ENCODE results near the gene SDR39U1. TPM values are rescaled to one million over a fixed set of nuclear protein-coding genes. Genes with fewer than 3 reads are reported as not detected.
A peak's percentile ranks its signal among the peaks of the same experiment; 100 is the strongest.

SDR39U1 gene
- total RNA-seq, 1 experiment from 2014 or later: 24.7 TPM

DNA sequence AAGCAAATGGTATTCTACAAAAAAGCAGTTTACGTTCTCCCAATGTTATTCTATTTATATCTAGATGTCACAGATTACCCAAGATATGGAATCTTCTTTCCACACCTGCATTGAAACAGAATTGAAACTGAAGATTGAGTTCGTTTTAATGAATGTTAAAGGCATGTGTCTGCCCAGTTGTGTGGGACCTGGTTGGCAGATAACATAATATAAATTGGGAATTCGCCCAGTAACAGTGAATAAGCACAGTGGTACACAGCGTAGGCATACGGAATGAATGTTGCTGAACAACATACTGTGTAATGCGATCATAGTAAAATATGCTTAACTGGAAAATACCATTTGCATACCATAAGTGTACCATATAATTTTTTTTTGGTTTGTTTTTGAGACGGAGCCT is 8.5 kb downstream of the SDR39U1 start:
- H3K4me1 ChIP-seq (ENCODE audit: insufficient read depth, low read length): peaks cover 42% of the 10 kb centered on the region
- TF ChIP-seq EZH2 (IDR thresholded peaks at IDR 0.05; ENCODE audit: low read length, unreplicated experiment) (no peak), EZH2phosphoT487 (IDR thresholded peaks at IDR 0.05; ENCODE audit: borderline replicate concordance, low read length) (no peak)
- TF ChIP-seq, protein P1, sequence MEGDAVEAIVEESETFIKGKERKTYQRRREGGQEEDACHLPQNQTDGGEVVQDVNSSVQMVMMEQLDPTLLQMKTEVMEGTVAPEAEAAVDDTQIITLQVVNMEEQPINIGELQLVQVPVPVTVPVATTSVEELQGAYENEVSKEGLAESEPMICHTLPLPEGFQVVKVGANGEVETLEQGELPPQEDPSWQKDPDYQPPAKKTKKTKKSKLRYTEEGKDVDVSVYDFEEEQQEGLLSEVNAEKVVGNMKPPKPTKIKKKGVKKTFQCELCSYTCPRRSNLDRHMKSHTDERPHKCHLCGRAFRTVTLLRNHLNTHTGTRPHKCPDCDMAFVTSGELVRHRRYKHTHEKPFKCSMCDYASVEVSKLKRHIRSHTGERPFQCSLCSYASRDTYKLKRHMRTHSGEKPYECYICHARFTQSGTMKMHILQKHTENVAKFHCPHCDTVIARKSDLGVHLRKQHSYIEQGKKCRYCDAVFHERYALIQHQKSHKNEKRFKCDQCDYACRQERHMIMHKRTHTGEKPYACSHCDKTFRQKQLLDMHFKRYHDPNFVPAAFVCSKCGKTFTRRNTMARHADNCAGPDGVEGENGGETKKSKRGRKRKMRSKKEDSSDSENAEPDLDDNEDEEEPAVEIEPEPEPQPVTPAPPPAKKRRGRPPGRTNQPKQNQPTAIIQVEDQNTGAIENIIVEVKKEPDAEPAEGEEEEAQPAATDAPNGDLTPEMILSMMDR (conservative IDR thresholded peaks at IDR 0.05; ENCODE audit: low read depth, low read length): no peak
- BruUV-seq (replicated peaks): no TSS peak
- no peak overlapping the region for H3K27ac ChIP-seq (ENCODE audit: low read length)
- intact Hi-C loops (cut with micrococcal nuclease): no loop called here
- H3K4me2 ChIP-seq (ENCODE audit: low read length): no peak overlapping the region
- H4K20me1 ChIP-seq (ENCODE audit: low read length): no peaks in the 10 kb centered on the region
- peaks cover 24% of the 10 kb centered on the region for H3K36me3 ChIP-seq (ENCODE audit: low read depth, low read length)
- ChIA-PET POLR2A (ENCODE audit: unreplicated experiment) (no interaction called here), CTCF (no interaction called here)
- H3K4me3 ChIP-seq (ENCODE audit: low read length): no peak overlapping the region
- H3K79me2 ChIP-seq (ENCODE audit: low read length): peaks cover 22% of the 10 kb centered on the region
- H2AFZ ChIP-seq (ENCODE audit: low read length): no peak overlapping the region
- no peaks in the 10 kb centered on the region for H3K9me2 ChIP-seq (replicated peaks; ENCODE audit: low read length)
- no peaks in the 10 kb centered on the region for H3K9me3 ChIP-seq (ENCODE audit: low read length)
- H3K9ac ChIP-seq (ENCODE audit: low read length): no peak overlapping the region
- no peaks in the 10 kb centered on the region for H3K27me3 ChIP-seq (ENCODE audit: low read length)
- no peak for ATAC-seq
- H3F3A ChIP-seq (ENCODE audit: low read length, unreplicated experiment): no peaks in the 10 kb centered on the region
- no peak for DNase-seq

DNA sequence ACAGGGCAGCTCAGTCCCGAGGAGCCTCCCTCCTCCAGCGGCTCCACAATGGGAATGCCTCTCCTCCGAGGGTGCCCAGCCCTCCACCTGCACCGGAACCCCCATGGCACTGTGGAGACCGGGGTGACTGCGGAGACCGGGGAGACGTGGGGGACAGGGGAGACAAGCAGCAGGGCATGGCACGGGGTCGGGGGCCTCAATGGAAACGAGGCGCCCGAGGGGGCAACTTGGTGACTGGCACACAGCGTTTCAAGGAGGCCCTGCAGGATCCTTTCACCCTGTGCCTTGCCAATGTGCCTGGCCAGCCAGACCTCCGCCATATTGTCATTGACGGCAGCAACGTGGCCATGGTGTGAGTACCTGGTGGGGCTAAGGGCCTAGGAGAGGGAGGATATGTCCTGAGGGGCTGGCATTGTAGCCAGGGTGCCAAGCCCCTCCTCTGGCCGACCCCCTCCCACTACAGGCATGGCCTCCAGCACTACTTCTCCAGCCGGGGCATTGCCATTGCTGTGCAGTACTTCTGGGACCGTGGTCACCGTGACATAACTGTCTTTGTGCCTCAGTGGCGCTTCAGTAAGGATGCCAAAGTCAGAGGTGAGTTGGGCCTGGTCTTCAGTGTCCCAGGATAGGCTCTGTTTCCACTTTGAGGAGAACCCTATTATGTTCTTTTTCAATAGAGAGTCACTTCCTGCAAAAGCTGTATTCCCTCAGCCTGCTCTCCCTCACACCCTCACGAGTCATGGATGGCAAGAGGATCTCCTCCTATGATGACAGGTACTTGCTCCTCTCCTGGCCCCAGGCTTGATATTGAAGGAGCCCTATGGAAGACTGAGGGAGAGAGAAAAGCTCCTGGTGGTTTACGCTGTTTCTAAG is 10.1 kb downstream of the SDR39U1 start:
- intact Hi-C loops (cut with micrococcal nuclease): no loop called here
- no peak overlapping the region for H2AFZ ChIP-seq (ENCODE audit: low read length)
- POLR2A ChIA-PET (ENCODE audit: unreplicated experiment): interaction anchor here (1.8 kb wide), 1 partner anchor 66 kb away, joined by 45 read pairs; no protein-coding TSS in a partner anchor
- no peak for ATAC-seq
- H3K79me2 ChIP-seq (ENCODE audit: low read length): peaks cover 22% of the 10 kb centered on the region
- peak overlapping the region; percentile 98 for H3K4me3 ChIP-seq (ENCODE audit: low read length)
- CTCF ChIA-PET: interaction anchor here (0.6 to 3.5 kb wide), 10 partner anchors 9 to 190 kb away, joined by 3 to 51 read pairs (median 5); partner anchors contain the start of gene TINF2
- 0 out of 2 replicates have a peak overlapping the region, but pooled peaks have one; percentile 14 for H3K9ac ChIP-seq (ENCODE audit: low read length)
- no peaks in the 10 kb centered on the region for H4K20me1 ChIP-seq (ENCODE audit: low read length)
- peaks cover 44% of the 10 kb centered on the region for H3K4me1 ChIP-seq (ENCODE audit: insufficient read depth, low read length)
- no peaks in the 10 kb centered on the region for H3K9me3 ChIP-seq (ENCODE audit: low read length)
- H3F3A ChIP-seq (ENCODE audit: low read length, unreplicated experiment): no peaks in the 10 kb centered on the region
- no peak for DNase-seq
- no peaks in the 10 kb centered on the region for H3K27me3 ChIP-seq (ENCODE audit: low read length)
- peak overlapping the region; percentile 100 for H3K4me2 ChIP-seq (ENCODE audit: low read length)
- H3K36me3 ChIP-seq (ENCODE audit: low read depth, low read length): peaks cover 16% of the 10 kb centered on the region
- BruUV-seq (replicated peaks): no TSS peak
- H3K9me2 ChIP-seq (replicated peaks; ENCODE audit: low read length): no peaks in the 10 kb centered on the region
- TF ChIP-seq EZH2phosphoT487 (IDR thresholded peaks at IDR 0.05; ENCODE audit: borderline replicate concordance, low read length) (no peak), EZH2 (IDR thresholded peaks at IDR 0.05; ENCODE audit: low read length, unreplicated experiment) (no peak)
- TF ChIP-seq, protein P1 (conservative IDR thresholded peaks at IDR 0.05; ENCODE audit: low read depth, low read length): no peak
- H3K27ac ChIP-seq (ENCODE audit: low read length): peak overlapping the region; percentile 4; the same call in 1 of the 2 replicates

Measured in PC-3 (cell line).